ENCODE results near the gene KRT77.

KRT77 gene

DNA sequence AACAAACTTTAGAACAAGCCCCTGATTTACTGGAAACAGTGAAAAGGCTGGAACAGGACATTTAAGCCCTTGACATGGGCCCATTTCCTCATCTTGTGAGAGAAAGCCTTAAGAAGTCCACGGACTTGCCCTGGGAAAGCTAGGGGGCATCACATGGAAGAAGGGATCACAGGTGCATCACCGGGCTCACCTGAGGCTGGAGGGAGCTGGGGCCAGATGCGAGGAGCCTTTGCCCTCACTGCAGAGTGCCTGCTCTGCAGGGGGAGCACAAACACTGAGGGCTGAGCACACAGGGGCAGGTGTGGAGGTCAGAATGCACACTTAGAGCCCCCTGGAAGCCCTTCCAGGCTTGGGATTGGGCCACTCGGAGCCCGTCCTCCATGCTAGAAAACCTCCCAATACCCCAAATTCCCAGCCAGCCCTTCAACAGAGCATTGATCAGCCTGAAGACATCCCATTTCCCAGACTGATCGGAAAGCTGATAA is 17.9 kb downstream of the KRT77 start (continued):
- TF ChIP-seq, protein P1, sequence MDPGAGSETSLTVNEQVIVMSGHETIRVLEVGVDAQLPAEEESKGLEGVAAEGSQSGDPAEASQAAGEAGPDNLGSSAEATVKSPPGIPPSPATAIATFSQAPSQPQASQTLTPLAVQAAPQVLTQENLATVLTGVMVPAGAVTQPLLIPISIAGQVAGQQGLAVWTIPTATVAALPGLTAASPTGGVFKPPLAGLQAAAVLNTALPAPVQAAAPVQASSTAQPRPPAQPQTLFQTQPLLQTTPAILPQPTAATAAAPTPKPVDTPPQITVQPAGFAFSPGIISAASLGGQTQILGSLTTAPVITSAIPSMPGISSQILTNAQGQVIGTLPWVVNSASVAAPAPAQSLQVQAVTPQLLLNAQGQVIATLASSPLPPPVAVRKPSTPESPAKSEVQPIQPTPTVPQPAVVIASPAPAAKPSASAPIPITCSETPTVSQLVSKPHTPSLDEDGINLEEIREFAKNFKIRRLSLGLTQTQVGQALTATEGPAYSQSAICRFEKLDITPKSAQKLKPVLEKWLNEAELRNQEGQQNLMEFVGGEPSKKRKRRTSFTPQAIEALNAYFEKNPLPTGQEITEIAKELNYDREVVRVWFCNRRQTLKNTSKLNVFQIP (CRISPR knock-in tag; IDR thresholded peaks at IDR 0.05; ENCODE audit: borderline replicate concordance, low read depth): no peak
- TF ChIP-seq TCF4 (CRISPR knock-in tag; IDR thresholded peaks at IDR 0.05; ENCODE audit: borderline replicate concordance): no peak
- no peak for TF ChIP-seq BACH2 (CRISPR knock-in tag; IDR thresholded peaks at IDR 0.05; ENCODE audit: borderline replicate concordance)
- no peak for TF ChIP-seq TOX (CRISPR knock-in tag; IDR thresholded peaks at IDR 0.05; ENCODE audit: borderline replicate concordance)
- TF ChIP-seq CSDC2 (CRISPR knock-in tag; IDR thresholded peaks at IDR 0.05): no peak
- no peak for TF ChIP-seq ZFP3 (CRISPR knock-in tag; IDR thresholded peaks at IDR 0.05)
- no peak for TF ChIP-seq PPARA (CRISPR knock-in tag; IDR thresholded peaks at IDR 0.05; ENCODE audit: borderline replicate concordance)
- TF ChIP-seq ZFP30 (CRISPR knock-in tag; IDR thresholded peaks at IDR 0.05): no peak
- no peak for TF ChIP-seq RARB (CRISPR knock-in tag; IDR thresholded peaks at IDR 0.05)

DNA sequence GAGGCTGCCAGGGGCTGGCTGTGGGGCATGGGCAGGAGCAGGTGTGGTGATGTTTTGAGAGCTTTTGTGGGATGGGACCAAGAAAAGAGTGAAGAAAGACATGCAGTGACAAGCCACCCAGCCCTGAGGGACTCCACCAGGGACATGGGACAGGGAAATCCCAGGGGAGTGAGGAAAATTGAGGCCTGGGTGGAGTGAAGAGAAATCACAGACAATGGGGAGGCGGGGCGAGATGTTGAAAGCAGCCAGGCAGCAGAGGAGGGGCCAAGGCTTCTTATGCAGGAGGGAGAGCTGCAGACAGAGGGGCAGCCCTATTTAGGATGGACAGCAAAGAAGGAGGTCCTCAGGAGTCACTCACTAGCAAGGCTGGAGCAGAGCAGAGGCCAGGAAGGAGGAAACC is 18.9 kb downstream of the KRT77 start:
- no peak for ATAC-seq
- TF ChIP-seq, protein P2, sequence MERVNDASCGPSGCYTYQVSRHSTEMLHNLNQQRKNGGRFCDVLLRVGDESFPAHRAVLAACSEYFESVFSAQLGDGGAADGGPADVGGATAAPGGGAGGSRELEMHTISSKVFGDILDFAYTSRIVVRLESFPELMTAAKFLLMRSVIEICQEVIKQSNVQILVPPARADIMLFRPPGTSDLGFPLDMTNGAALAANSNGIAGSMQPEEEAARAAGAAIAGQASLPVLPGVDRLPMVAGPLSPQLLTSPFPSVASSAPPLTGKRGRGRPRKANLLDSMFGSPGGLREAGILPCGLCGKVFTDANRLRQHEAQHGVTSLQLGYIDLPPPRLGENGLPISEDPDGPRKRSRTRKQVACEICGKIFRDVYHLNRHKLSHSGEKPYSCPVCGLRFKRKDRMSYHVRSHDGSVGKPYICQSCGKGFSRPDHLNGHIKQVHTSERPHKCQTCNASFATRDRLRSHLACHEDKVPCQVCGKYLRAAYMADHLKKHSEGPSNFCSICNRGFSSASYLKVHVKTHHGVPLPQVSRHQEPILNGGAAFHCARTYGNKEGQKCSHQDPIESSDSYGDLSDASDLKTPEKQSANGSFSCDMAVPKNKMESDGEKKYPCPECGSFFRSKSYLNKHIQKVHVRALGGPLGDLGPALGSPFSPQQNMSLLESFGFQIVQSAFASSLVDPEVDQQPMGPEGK (CRISPR knock-in tag; IDR thresholded peaks at IDR 0.05; ENCODE audit: borderline replicate concordance): no peak
- TF ChIP-seq, protein P3, sequence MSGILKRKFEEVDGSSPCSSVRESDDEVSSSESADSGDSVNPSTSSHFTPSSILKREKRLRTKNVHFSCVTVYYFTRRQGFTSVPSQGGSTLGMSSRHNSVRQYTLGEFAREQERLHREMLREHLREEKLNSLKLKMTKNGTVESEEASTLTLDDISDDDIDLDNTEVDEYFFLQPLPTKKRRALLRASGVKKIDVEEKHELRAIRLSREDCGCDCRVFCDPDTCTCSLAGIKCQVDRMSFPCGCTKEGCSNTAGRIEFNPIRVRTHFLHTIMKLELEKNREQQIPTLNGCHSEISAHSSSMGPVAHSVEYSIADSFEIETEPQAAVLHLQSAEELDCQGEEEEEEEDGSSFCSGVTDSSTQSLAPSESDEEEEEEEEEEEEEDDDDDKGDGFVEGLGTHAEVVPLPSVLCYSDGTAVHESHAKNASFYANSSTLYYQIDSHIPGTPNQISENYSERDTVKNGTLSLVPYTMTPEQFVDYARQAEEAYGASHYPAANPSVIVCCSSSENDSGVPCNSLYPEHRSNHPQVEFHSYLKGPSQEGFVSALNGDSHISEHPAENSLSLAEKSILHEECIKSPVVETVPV (CRISPR knock-in tag; IDR thresholded peaks at IDR 0.05): no peak
- TF ChIP-seq ISL1 (CRISPR knock-in tag; IDR thresholded peaks at IDR 0.05): no peak
- no peak for TF ChIP-seq ZNF70 (CRISPR knock-in tag; IDR thresholded peaks at IDR 0.05)
- no peak for TF ChIP-seq TOX (CRISPR knock-in tag; IDR thresholded peaks at IDR 0.05; ENCODE audit: borderline replicate concordance)
- no peak for TF ChIP-seq ARNTL (CRISPR knock-in tag; IDR thresholded peaks at IDR 0.05; ENCODE audit: borderline replicate concordance, low read depth)
- TF ChIP-seq SNAI2 (CRISPR knock-in tag; IDR thresholded peaks at IDR 0.05): no peak
- TF ChIP-seq, protein P1 (CRISPR knock-in tag; IDR thresholded peaks at IDR 0.05; ENCODE audit: borderline replicate concordance, low read depth): no peak
- TF ChIP-seq PPARA (CRISPR knock-in tag; IDR thresholded peaks at IDR 0.05; ENCODE audit: borderline replicate concordance): no peak
- no peak for TF ChIP-seq GLIS3 (CRISPR knock-in tag; IDR thresholded peaks at IDR 0.05)
- TF ChIP-seq BACH2 (CRISPR knock-in tag; IDR thresholded peaks at IDR 0.05; ENCODE audit: borderline replicate concordance): no peak

DNA sequence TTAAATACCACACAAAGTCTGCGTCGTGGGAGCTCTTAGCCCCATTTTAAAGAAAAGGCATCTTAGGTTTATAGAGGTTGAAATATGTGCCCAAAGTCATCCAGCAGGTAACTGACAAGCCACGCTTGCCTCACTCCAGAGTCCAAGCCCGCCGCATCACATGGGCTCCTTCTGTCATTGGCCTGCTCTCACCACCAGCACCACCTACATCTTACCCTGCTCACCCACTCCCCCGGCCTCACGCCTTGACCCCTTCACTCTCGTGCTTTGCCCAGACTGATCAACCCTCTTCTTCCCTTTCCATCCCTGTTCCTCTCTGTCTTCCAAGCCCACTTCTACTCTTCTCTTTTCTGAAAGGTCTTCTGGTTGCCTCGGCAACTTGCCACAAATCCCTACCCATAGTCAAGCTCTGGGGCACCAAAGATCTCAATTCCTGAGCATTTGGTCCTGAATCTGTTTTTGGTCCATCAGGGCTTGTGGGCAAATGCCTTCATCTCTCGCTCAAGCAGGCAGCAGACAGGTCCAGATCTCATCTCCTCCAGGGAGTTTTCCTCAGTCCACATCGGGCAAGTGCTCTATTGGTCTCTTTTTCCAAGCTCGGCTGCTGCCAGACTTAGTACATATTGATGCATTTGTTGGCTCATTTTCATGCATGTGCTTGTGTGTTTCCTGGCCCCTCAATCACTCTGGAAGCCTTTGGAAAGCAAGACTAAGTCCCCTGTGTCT is 19.6 kb downstream of the KRT77 start:
- TF ChIP-seq, protein P3 (CRISPR knock-in tag; IDR thresholded peaks at IDR 0.05): no peak
- no peak for TF ChIP-seq TCF4 (CRISPR knock-in tag; IDR thresholded peaks at IDR 0.05; ENCODE audit: borderline replicate concordance)
- TF ChIP-seq SNAI2 (CRISPR knock-in tag; IDR thresholded peaks at IDR 0.05): no peak
- TF ChIP-seq ESRRG (CRISPR knock-in tag; IDR thresholded peaks at IDR 0.05): no peak
- no peak for TF ChIP-seq TOX (CRISPR knock-in tag; IDR thresholded peaks at IDR 0.05; ENCODE audit: borderline replicate concordance)
- TF ChIP-seq, protein P2 (CRISPR knock-in tag; IDR thresholded peaks at IDR 0.05; ENCODE audit: borderline replicate concordance): no peak
- no peak for TF ChIP-seq ZNF8 (CRISPR knock-in tag; IDR thresholded peaks at IDR 0.05)
- TF ChIP-seq, protein P4, sequence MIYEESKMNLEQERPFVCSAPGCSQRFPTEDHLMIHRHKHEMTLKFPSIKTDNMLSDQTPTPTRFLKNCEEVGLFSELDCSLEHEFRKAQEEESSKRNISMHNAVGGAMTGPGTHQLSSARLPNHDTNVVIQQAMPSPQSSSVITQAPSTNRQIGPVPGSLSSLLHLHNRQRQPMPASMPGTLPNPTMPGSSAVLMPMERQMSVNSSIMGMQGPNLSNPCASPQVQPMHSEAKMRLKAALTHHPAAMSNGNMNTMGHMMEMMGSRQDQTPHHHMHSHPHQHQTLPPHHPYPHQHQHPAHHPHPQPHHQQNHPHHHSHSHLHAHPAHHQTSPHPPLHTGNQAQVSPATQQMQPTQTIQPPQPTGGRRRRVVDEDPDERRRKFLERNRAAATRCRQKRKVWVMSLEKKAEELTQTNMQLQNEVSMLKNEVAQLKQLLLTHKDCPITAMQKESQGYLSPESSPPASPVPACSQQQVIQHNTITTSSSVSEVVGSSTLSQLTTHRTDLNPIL (CRISPR knock-in tag; IDR thresholded peaks at IDR 0.05; ENCODE audit: low read depth): no peak
- no peak for TF ChIP-seq OSR1 (CRISPR knock-in tag; IDR thresholded peaks at IDR 0.05)
- TF ChIP-seq BACH2 (CRISPR knock-in tag; IDR thresholded peaks at IDR 0.05; ENCODE audit: borderline replicate concordance): no peak
- TF ChIP-seq CSDC2 (CRISPR knock-in tag; IDR thresholded peaks at IDR 0.05): no peak
- TF ChIP-seq, protein P1 (CRISPR knock-in tag; IDR thresholded peaks at IDR 0.05; ENCODE audit: borderline replicate concordance, low read depth): no peak
- no peak for TF ChIP-seq ARNTL (CRISPR knock-in tag; IDR thresholded peaks at IDR 0.05; ENCODE audit: borderline replicate concordance, low read depth)
- no peak for TF ChIP-seq GLIS3 (CRISPR knock-in tag; IDR thresholded peaks at IDR 0.05)
- TF ChIP-seq ISL1 (CRISPR knock-in tag; IDR thresholded peaks at IDR 0.05): no peak
- TF ChIP-seq PPARA (CRISPR knock-in tag; IDR thresholded peaks at IDR 0.05; ENCODE audit: borderline replicate concordance): no peak
- no peak for TF ChIP-seq ZNF70 (CRISPR knock-in tag; IDR thresholded peaks at IDR 0.05)
- no peak for ATAC-seq

All from SK-N-SH treated with all-trans-retinoic acid at 6 μM for 48 hours (cell line).